CD4-positive, alpha-beta T cell treated with Interleukin-6 at 100 ng/mL for 8 hours (primary cell): ENCODE results near the gene ST6GALNAC6.
"Not testable (repeated sequence)": the region's sequence is repeated elsewhere in the genome, so short reads cannot be mapped to it uniquely, and the experiment has no call there.

Source experiments
- DNase-seq: peaks from one replicate; pipeline ENCODE4 v3.0.0-alpha.2; 2020; ENCODE audit warnings: mixed read lengths, low spot score

The ST6GALNAC6 gene

DNA sequence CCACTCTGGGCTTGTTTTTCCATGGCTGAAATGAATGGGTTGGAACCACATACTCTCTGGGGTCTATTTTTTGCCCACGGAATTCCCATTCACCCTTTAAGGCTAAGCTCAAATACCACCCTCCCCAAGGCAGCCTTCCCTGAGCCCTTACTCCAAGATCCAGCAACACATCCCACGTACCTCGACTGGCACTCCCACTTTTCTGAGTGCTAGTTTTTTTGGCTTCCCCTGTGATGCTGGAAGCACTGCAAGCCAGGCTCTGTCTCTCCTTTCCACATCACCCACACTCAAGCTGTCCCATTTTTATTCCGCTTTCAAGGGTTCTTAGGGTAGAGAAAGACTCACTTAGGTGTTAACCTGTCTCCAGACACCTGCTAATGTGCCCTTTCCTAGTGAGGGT is 6.0 kb downstream of the ST6GALNAC6 start:
- no peak for DNase-seq

DNA sequence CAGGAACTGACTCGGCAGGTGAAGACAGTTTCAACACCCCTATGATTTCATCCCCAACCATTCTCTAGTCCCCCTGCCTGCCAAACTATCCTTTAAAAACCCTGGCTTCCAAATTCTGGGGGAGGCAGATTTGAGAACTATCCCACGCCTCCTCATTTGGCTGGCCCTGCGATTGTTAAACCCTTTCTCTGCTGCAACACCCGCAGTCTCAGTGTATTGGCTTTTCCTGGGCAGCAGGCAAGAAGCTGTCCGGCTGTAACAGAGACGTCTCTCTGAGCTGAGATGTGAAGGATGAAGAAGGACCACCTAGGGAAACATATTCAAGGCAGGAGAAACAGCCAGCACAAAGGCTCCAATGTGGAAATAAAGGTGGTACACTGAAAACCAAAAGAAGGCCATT is 6.6 kb downstream of the ST6GALNAC6 start:
- DNase-seq: no peak

GRCh38 chr9:127890053-127890452 is 9.3 kb downstream of the ST6GALNAC6 start:
- DNase-seq: no peak

DNA sequence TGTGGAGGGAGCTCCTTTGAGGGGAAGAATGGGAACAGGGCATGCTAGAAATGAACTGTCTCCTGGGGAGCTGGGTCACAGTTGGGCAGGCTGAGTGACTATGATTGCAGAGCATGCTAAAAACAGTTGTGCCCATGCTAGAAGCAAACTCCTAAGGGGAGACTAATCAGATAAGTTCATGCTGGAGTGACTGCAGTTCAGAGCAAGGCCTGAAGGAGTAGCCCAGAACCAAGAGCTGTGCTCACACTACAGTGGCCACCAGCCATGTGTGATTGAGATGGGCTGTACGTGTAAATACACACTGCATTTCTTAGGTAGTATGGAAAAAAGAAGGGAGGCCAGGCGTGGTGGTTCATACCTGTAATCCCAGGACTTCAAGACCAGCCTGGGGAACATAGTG is 11.6 kb downstream of the ST6GALNAC6 start:
- DNase-seq: no peak

DNA sequence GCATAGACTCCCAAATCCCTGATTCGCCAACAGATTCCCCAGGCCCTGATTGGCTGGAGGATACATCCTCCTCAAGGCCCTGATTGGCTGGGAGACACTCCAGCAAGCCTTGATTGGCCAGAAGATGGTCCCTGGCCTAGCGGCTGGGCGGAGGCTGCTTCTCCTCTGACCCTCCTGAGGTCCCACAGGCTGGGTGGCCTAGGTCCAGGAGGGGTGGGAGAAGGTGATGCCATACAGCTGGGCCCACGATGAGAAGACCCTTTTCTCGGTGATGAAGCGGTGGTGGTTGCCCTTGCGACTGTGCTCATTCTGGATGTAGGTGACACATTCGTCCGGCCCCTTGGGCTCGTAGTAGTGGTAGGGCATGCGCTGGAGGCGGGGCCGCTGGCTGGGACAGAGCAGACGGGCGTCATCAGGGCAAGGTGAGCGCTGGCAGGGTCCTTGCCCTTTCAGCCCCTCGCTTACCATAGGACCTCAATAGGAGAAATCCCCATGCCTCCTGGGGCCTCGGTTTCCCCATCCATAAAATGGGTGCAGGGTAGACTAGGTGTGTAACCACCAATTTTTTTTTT is 12.9 kb downstream of the ST6GALNAC6 start:
- DNase-seq: no peak

- DNase-seq: no peak
Observed at GRCh38 chr9:127885508-127886281, 13.7 kb downstream of the ST6GALNAC6 start.

DNA sequence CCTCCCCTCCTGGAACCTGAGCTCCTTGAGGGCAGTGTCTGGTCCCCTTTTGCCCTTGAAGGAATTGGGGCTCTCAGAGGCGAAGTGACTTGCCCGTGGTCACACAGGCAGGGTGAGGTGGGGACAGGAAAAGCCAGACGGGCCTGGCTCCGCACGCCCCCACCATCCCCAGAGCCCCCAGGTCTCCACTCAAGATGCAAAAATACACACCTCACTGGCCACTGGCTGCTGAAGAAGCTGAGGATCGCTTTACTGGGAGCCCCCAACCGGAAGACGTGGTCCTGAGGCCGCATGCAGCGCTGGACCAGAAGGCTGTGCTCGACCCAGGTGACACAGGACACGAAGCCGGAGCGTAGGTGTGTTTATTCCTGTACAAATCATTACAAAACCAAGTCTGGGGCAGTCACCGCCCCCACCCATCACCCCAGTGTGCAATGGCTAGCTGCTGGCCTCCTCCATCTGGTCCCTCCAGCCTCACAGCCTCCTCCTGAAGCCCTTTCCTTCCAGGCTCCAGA is 14.4 kb downstream of the ST6GALNAC6 start:
- no peak for DNase-seq

DNA sequence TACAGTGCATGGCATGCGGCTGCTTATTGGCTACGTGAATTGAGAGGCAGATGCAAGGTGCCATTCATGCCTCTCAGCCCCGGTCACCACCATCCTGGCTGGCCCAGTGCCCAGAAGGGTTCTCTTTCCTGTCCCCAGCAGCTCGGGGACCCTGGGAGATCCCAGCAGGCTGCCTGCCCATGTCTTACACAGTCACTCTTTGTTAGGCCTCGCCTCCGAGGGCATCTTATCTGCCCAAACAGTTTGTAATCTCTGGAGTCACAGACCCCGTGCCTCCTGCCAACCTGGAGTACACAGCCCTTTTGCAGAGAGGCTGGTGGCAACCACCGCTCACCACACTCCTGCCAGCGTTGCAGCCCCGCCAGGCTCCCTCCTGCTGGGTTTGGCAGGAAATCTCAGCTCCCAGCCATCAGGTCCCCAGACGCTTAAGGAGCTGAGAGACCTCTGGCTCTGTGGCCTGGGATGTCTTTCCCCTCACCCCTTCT is 14.9 kb downstream of the ST6GALNAC6 start:
- DNase-seq: no peak

GRCh38 chr9:127883959-127884358 is 15.4 kb downstream of the ST6GALNAC6 start:
- DNase-seq: no peak

DNA sequence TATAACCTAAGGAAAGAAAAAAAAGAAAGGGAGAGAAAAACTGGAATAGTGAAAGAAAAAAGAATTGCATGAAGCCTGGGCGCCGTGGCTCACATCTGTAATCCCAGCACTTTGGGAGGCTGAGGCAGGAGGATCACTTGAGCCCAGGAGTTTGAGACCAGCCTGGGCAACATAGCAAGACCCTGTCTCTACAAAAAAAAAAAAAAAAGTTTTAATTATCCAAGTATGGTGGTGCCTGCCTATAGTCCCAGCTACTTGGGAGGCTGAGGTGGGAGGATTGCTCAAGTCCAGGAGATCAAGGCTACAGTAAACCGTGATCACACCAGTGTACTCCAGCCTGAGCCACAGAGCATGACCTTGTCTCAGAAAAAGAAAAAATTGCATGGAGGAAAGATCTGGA is 17.7 kb downstream of the ST6GALNAC6 start:
- not testable (repeated sequence) for DNase-seq

- no peak for DNase-seq
Observed at GRCh38 chr9:127880143-127880542, 19.3 kb downstream of the ST6GALNAC6 start.

DNA sequence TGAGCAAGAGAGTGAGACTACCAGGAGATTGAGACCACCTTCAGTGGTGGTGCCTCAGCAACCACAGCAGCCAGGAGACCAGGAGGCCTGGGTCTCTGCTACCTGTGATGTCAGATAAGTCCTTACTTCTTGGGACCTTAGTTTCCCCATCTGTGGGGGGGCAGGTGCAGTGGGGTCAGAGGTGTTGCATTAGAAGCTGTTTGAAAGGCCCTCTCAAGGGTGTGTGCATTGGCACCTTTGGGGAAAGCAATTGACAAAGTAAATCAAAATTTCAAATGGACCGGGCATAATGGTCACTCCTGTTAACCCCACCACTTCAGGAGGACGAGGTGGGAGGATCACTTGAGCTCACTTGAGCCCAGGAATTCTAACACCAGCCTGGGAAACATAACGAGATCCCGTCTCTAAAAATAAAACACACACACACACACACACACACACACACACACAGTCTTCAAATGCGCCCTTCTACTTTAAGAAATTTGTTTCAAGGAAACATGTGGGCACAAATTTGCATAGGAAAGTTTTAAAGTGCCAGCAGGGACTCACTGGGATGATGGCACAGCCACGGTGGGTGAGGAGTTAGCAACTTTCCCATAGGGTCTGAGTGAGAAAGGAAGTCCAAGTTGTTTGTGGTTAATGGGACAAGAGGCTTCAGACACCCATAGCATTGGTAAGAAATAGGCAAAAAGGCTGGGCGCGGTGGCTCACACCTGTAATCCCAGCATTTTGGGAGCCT is 20.6 kb downstream of the ST6GALNAC6 start:
- no peak for DNase-seq

GRCh38 chr9:127878001-127878651 is 21.3 kb downstream of the ST6GALNAC6 start:
- no peak for DNase-seq

GRCh38 chr9:127877566-127877998 is 21.8 kb downstream of the ST6GALNAC6 start, which contains the start of gene AK1:
TSS of gene AK1 (minus strand) at chr9:127877675. CDS start at chr9:127874617, 3,058 bp downstream.
- no peak for DNase-seq

GRCh38 chr9:127876764-127877562 is 22.4 kb downstream of the ST6GALNAC6 start:
- no peak for DNase-seq

DNA sequence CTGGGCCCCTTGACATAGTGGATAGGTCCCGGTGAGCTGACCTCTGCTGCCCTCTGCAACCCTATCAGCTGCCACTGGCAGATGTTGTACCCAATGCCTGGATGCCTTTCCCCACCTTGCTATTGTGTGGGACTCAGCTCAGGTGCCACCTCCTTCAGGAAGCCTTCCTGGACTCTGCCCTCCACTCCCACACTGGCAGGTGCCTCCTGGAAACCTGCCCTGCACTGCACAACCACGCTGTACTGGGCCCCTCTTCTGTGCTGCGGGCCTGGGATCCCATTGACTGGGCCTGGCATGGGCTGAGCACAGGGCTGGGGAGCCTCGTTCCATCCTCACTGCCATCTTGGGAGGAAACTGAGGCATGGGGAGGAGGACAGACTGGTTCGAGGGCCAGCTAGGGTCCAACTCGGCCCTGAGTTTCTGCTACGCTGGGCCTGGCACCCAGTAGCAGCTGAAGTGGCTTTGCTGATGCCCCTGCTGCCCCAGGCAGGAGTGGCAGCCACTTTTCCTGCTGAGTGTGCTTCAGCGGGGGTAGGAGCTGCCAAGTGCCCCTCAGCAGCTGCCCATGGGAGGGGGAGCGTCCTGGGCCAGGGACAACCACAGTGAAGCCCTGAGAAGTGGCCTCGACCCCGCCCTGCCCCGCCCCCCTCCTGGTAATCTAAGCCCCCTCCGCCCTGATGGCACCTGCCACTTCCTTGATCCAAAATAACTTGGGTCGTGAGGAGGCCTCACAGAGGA is 23.2 kb downstream of the ST6GALNAC6 start:
- DNase-seq: no peak

DNA sequence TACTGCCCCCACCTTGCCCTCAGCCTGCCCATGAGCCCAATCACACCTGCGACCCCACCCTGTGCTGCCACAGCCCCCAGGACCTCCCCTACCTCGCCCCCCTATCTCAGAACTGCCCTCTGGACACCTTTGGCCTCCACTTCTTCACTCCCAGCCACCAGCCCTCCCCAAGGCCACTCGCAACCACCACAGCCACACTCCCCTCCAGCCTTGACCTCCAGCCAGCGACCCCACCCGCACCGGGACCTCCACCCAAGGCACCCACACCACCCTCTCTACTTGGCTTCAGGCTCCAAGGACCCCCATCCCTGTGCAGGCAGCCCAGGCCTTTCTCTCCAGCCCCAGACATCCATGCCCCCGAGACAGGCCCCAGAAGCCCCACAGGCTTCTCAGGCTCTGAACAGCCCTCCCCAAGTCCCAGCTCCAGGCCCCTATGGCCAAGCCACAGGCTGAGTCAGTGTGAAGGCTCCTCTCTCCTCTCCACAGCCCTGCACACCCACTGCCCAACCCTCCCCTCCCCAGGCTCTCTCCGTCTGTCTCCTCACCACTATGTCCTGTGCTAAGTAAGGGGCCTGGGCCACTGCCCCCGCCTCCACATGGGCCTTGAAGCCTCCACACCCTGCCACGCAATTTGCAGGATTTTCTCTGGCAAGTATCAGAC is 24.0 kb downstream of the ST6GALNAC6 start:
- DNase-seq: no peak

GRCh38 chr9:127874301-127875221 is 24.8 kb downstream of the ST6GALNAC6 start:
- no peak for DNase-seq

- DNase-seq: no peak
Observed at GRCh38 chr9:127873886-127874285, 25.5 kb downstream of the ST6GALNAC6 start.
